GM12878 (cell line): ENCODE measurements around the gene LEMD1.

Source experiments
- CBX5 ChIP-seq: sonication (generic); IDR thresholded peaks from 2 replicates; pipeline ENCODE4 v1.6.1; 2016; ENCODE audit warnings: low read depth, moderate library complexity, mild to moderate bottlenecking, inconsistent platforms
- CTCF ChIP-seq, 3 experiments: IDR thresholded peaks in 2 of 3; conservative IDR thresholded peaks in 1 of 3; 2 replicates each; pipeline ENCODE4 v1.5.1; 2011; ENCODE audit warnings: low read depth in 3 of 3, low read length in 3 of 3, mild to moderate bottlenecking in 3 of 3, control low read depth in 2 of 3, moderate library complexity in 2 of 3, inconsistent platforms in 1 of 3, mixed read lengths in 1 of 3; ENCODE audit not compliant: control insufficient read depth in 2 of 3, insufficient read depth in 1 of 3; ENCODE audit errors: extremely low read depth in 1 of 3
- JUND ChIP-seq: IDR thresholded peaks from 2 replicates; pipeline ENCODE4 v1.6.1; 2012; ENCODE audit warnings: low read depth, mild to moderate bottlenecking, low read length, improper control_type of control experiment, moderate library complexity
- KDM1A ChIP-seq: fragments of 200-600 bp; sonication (generic); IDR thresholded peaks from 2 replicates; pipeline ENCODE4 v1.6.1; 2016; ENCODE audit warnings: borderline replicate concordance
- NBN ChIP-seq: fragments of 450-650 bp; IDR thresholded peaks from 2 replicates; pipeline ENCODE4 v1.6.1; 2016
- RAD21 ChIP-seq: IDR thresholded peaks from 2 replicates; pipeline ENCODE4 v1.6.1; 2011; ENCODE audit warnings: mild to moderate bottlenecking, low read depth, low read length, moderate library complexity; ENCODE audit not compliant: insufficient read depth
- STAT3 ChIP-seq: IDR thresholded peaks from 2 replicates; pipeline ENCODE4 v1.6.1; 2011; ENCODE audit warnings: low read depth, low read length, improper control_type of control experiment
- YY1 ChIP-seq: IDR thresholded peaks from 2 replicates; pipeline ENCODE4 v1.6.1; 2011; ENCODE audit warnings: low read depth, mild to moderate bottlenecking, low read length
- TF ChIP-seq, protein P1 (sequence below): fragments of 450-650 bp; IDR thresholded peaks from 2 replicates; pipeline ENCODE4 v1.6.1; 2016; ENCODE audit warnings: mild to moderate bottlenecking
- TF ChIP-seq, protein P2 (sequence below): IDR thresholded peaks from 2 replicates; pipeline ENCODE4 v1.6.1; 2011; ENCODE audit warnings: low read depth, mild to moderate bottlenecking, low read length, moderate library complexity, borderline replicate concordance; ENCODE audit errors: extremely low read depth
- TF ChIP-seq, protein P3 (sequence below): IDR thresholded peaks from 2 replicates; pipeline ENCODE4 v1.6.1; 2011; ENCODE audit warnings: mild to moderate bottlenecking, low read depth, low read length, moderate library complexity; ENCODE audit not compliant: insufficient replicate concordance

DNA sequence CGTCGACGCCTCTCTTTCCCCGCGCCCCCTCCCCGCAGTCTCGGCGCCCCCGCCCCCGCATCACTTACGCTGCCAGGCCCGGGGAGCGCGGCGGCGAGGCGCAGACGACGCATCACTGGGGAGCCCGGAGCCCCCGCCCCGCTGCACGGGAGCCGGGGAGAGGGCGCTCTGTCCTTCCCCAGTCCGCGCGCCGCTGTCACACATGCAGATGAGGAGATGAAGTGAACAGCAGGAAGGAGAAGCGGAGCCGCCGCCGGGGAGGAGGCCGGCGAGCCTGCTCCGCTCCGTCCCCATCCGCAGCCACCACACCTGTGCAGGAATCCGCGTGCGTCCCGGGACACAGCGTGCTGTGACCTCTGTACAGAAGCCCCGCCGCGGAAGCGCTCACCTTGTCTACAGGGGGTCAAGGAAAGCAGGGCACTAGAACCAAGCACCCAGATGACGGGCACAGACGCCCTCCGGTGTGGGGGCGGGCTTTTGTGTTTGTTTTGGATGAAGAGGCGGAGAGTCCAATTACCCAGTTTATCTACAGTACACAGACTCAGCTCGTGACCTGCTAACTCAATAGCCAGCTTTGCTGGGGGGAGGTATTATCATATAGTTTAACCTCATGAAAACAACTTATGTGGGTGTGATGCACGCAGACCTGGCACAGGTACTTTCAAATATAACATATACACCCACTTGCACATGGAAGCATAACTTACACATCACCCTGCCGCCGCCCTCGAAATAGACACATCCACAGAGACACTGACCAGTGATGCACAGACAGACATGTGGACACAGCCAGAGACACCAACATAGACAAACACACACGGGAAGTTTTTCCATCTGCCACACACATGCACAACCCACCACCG lies 77.6 kb downstream of the LEMD1 start:
- TF ChIP-seq CBX5 (no peak), STAT3 (no peak), RAD21 (no peak), JUND (no peak), KDM1A (no peak), CTCF (IDR thresholded peaks at IDR 0.05 in 2 of 3, conservative IDR thresholded peaks at IDR 0.05 in 1 of 3; ENCODE audit: control insufficient read depth in 2 of 3, extremely low read depth in 1 of 3, insufficient read depth in 1 of 3, low read depth in 3 of 3, low read length in 3 of 3) (no peak), NBN (no peak), YY1 (no peak)
- TF ChIP-seq, protein P1, sequence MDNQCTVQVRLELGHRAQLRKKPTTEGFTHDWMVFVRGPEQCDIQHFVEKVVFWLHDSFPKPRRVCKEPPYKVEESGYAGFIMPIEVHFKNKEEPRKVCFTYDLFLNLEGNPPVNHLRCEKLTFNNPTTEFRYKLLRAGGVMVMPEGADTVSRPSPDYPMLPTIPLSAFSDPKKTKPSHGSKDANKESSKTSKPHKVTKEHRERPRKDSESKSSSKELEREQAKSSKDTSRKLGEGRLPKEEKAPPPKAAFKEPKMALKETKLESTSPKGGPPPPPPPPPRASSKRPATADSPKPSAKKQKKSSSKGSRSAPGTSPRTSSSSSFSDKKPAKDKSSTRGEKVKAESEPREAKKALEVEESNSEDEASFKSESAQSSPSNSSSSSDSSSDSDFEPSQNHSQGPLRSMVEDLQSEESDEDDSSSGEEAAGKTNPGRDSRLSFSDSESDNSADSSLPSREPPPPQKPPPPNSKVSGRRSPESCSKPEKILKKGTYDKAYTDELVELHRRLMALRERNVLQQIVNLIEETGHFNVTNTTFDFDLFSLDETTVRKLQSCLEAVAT, result no peak
- TF ChIP-seq, protein P2, sequence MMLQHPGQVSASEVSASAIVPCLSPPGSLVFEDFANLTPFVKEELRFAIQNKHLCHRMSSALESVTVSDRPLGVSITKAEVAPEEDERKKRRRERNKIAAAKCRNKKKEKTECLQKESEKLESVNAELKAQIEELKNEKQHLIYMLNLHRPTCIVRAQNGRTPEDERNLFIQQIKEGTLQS, result no peak
- TF ChIP-seq, protein P3, sequence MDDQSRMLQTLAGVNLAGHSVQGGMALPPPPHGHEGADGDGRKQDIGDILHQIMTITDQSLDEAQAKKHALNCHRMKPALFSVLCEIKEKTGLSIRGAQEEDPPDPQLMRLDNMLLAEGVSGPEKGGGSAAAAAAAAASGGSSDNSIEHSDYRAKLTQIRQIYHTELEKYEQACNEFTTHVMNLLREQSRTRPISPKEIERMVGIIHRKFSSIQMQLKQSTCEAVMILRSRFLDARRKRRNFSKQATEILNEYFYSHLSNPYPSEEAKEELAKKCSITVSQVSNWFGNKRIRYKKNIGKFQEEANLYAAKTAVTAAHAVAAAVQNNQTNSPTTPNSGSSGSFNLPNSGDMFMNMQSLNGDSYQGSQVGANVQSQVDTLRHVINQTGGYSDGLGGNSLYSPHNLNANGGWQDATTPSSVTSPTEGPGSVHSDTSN, result no peak
